Measurements from ENCODE around the gene SRRM1.

SRRM1 gene

DNA sequence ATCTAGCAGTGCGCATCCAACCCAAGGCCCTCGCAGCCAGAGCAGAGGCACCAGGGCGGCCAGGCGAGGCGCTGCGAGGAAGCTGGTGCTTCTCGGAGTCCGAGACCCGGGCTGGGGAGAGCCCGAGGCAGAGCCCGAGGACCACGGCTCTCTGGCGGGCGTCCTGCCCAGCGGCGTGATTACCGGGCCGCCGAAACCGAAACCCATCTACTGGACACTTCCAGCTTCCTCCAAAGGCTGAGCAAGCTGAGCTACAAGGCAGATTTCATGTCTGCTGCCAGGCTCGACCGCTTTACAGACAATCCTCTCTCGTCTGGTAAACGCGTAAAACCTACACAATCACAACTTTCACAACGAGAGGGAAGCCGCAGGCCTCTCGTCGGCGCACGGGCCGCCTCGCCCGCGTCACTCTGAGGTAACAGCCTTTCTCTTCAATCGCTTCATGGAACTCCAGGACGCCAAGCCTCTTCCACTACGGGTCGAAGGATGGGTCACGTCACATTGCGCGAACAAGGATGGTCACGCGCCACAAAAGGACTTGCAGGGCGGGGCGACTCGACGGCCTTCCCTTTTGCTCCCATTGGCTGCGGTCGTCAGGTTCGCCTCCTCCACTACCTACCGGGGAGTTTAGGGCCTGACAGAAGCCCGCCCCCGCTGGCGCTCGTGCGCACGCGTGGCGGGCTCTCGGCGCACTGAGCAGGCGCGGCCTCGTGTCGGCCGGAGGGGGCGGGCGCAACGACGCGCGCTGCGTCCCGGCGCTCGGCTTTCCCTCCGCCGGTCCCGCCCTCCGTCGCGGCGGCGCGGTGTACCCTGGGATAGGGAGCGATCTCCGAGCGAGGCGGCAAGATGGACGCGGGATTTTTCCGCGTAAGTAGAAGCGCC, at the start of gene SRRM1:
Gene SRRM1, plus strand, starts transcription at position 822 of the 882 bp plus-strand sequence. Its CDS starts 25 bp downstream, at position 847.
- TF ChIP-seq, protein P1, sequence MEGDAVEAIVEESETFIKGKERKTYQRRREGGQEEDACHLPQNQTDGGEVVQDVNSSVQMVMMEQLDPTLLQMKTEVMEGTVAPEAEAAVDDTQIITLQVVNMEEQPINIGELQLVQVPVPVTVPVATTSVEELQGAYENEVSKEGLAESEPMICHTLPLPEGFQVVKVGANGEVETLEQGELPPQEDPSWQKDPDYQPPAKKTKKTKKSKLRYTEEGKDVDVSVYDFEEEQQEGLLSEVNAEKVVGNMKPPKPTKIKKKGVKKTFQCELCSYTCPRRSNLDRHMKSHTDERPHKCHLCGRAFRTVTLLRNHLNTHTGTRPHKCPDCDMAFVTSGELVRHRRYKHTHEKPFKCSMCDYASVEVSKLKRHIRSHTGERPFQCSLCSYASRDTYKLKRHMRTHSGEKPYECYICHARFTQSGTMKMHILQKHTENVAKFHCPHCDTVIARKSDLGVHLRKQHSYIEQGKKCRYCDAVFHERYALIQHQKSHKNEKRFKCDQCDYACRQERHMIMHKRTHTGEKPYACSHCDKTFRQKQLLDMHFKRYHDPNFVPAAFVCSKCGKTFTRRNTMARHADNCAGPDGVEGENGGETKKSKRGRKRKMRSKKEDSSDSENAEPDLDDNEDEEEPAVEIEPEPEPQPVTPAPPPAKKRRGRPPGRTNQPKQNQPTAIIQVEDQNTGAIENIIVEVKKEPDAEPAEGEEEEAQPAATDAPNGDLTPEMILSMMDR (IDR thresholded peaks at IDR 0.05; ENCODE audit: borderline replicate concordance, control extremely low read depth, extremely low read depth, insufficient read depth, missing control alignments), result peak; percentile 6
- in situ Hi-C loops (cut with MboI; ENCODE audit: low sequenced_read_pairs, unreplicated experiment), result no loop called here
- DNase-seq (ENCODE audit: low spot score), result peak; percentile 98

GRCh38 chr1:24594328-24594598, 48.8 kb upstream of the SRRM1 start:
- no peak for DNase-seq (ENCODE audit: low spot score)
- in situ Hi-C loops (cut with MboI; ENCODE audit: low sequenced_read_pairs, unreplicated experiment), result no loop called here
- TF ChIP-seq, protein P1 (IDR thresholded peaks at IDR 0.05; ENCODE audit: borderline replicate concordance, control extremely low read depth, extremely low read depth, insufficient read depth, missing control alignments), result no peak

GRCh38 chr1:24596401-24596880, 46.7 kb upstream of the SRRM1 start:
- TF ChIP-seq, protein P1 (IDR thresholded peaks at IDR 0.05; ENCODE audit: borderline replicate concordance, control extremely low read depth, extremely low read depth, insufficient read depth, missing control alignments), result no peak
- in situ Hi-C loops (cut with MboI; ENCODE audit: low sequenced_read_pairs, unreplicated experiment), result no loop called here
- no peak for DNase-seq (ENCODE audit: low spot score)

- in situ Hi-C loops (cut with MboI; ENCODE audit: low sequenced_read_pairs, unreplicated experiment), result no loop called here
- TF ChIP-seq, protein P1 (IDR thresholded peaks at IDR 0.05; ENCODE audit: borderline replicate concordance, control extremely low read depth, extremely low read depth, insufficient read depth, missing control alignments), result no peak
- DNase-seq (ENCODE audit: low spot score), result no peak
Observed at GRCh38 chr1:24599265-24599664, 43.8 kb upstream of the SRRM1 start.

GRCh38 chr1:24600551-24600950, 42.6 kb upstream of the SRRM1 start:
- TF ChIP-seq, protein P1 (IDR thresholded peaks at IDR 0.05; ENCODE audit: borderline replicate concordance, control extremely low read depth, extremely low read depth, insufficient read depth, missing control alignments), result no peak
- DNase-seq (ENCODE audit: low spot score), result no peak
- in situ Hi-C loops (cut with MboI; ENCODE audit: low sequenced_read_pairs, unreplicated experiment), result no loop called here

- in situ Hi-C loops (cut with MboI; ENCODE audit: low sequenced_read_pairs, unreplicated experiment), result no loop called here
- TF ChIP-seq, protein P1 (IDR thresholded peaks at IDR 0.05; ENCODE audit: borderline replicate concordance, control extremely low read depth, extremely low read depth, insufficient read depth, missing control alignments), result no peak
- no peak for DNase-seq (ENCODE audit: low spot score)
Observed at GRCh38 chr1:24605534-24606295, 37.4 kb upstream of the SRRM1 start.

All from GM13976 (cell line).